Erythroblast (primary cell): Measurements from ENCODE around the gene SLC46A1.
"Not testable (repeated sequence)": the region's sequence is repeated elsewhere in the genome, so short reads cannot be mapped to it uniquely, and the experiment has no call there.

Source experiments
- DNase-seq, 2 experiments: peaks; one replicate each; lab custom pipeline; 2025; lab: John Stamatoyannopoulos, UW
- GATA1 ChIP-seq: IDR thresholded peaks from 2 replicates; pipeline ENCODE4 v1.6.1; 2011; ENCODE audit warnings: low read depth, mild to moderate bottlenecking, control low read depth, low read length, moderate library complexity
- POLR2A ChIP-seq: IDR thresholded peaks from 2 replicates; pipeline ENCODE4 v1.6.1; 2011; ENCODE audit warnings: mild to moderate bottlenecking, low read length

The SLC46A1 gene

GRCh38 chr17:28405632-28406472 is at the start of gene SLC46A1:
TSS of gene SLC46A1 (minus strand) at chr17:28406212. CDS start at chr17:28406114, 98 bp downstream.
- peak; percentile 36 to 46 for DNase-seq
- TF ChIP-seq POLR2A: no peak
- no peak for TF ChIP-seq GATA1

GRCh38 chr17:28449859-28450258 is 43.8 kb upstream of the SLC46A1 start:
- no peak for TF ChIP-seq GATA1
- TF ChIP-seq POLR2A: no peak
- no peak for DNase-seq

- no peak for DNase-seq
These were observed 41.4 kb upstream of the SLC46A1 start for GRCh38 chr17:28447396-28447760.

GRCh38 chr17:28446716-28447395 is 40.8 kb upstream of the SLC46A1 start:
- DNase-seq: no peak
- TF ChIP-seq POLR2A (no peak), GATA1 (no peak)

More at GRCh38 chr17:28447396-28447760, 41.4 kb upstream of the SLC46A1 start:
- TF ChIP-seq GATA1 (no peak), POLR2A (no peak)

- no peak for DNase-seq
- TF ChIP-seq POLR2A: no peak
- TF ChIP-seq GATA1: no peak
These were observed 38.1 kb upstream of the SLC46A1 start for GRCh38 chr17:28443901-28444638.

- DNase-seq: not testable (repeated sequence)
These were observed 28.3 kb upstream of the SLC46A1 start for GRCh38 chr17:28434326-28434725.

- no peak for DNase-seq
- TF ChIP-seq POLR2A (no peak), GATA1 (no peak)
These were observed 27.7 kb upstream of the SLC46A1 start for GRCh38 chr17:28433721-28434120.

GRCh38 chr17:28427982-28428381 is 22.0 kb upstream of the SLC46A1 start:
- not testable (repeated sequence) for DNase-seq

- DNase-seq: no peak
- TF ChIP-seq POLR2A (no peak), GATA1 (no peak)
These were observed 21.4 kb upstream of the SLC46A1 start for GRCh38 chr17:28427371-28427770.

GRCh38 chr17:28426081-28426519 is 20.1 kb upstream of the SLC46A1 start:
- DNase-seq: peak in 1 of 2 experiments; percentile 21
- TF ChIP-seq POLR2A (no peak), GATA1 (no peak)

- no peak for TF ChIP-seq POLR2A
- no peak for TF ChIP-seq GATA1
- DNase-seq: no peak
These were observed 19.2 kb upstream of the SLC46A1 start for GRCh38 chr17:28425206-28425605.

- no peak for TF ChIP-seq GATA1
- no peak for TF ChIP-seq POLR2A
- no peak for DNase-seq
These were observed 15.8 kb upstream of the SLC46A1 start for GRCh38 chr17:28421787-28422305.

- TF ChIP-seq GATA1 (no peak), POLR2A (no peak)
- peak; percentile 66 to 69 for DNase-seq
These were observed 10.8 kb upstream of the SLC46A1 start for GRCh38 chr17:28416703-28417311.
